AG09309 (cell line): ENCODE data around the gene PAPLN.

Source experiments
- DNase-seq: peaks from one replicate; pipeline ENCODE4 v3.0.0-alpha.2; 2010; ENCODE audit warnings: low read depth
- H3K4me3 ChIP-seq: 2 replicates; pipeline ENCODE4 v1.5.1; 2011; ENCODE audit warnings: mild to moderate bottlenecking, low read depth, low read length, moderate library complexity; ENCODE audit not compliant: control insufficient read depth
- CTCF ChIP-seq: IDR thresholded peaks from 2 replicates; pipeline ENCODE4 v1.5.1; 2011; ENCODE audit warnings: mild to moderate bottlenecking, low read depth, low read length, inconsistent platforms; ENCODE audit not compliant: insufficient read depth, control insufficient read depth; ENCODE audit errors: missing control alignments

Gene PAPLN

GRCh38 chr14:73234586-73235394 is 2.5 kb upstream of the PAPLN start:
- no peak overlapping the region for H3K4me3 ChIP-seq

GRCh38 chr14:73235531-73236155 is 1.7 kb upstream of the PAPLN start:
- no peak overlapping the region for H3K4me3 ChIP-seq
- DNase-seq: no peak
- no peak for TF ChIP-seq CTCF

More at GRCh38 chr14:73234586-73235394, 2.5 kb upstream of the PAPLN start:
- DNase-seq: no peak
- TF ChIP-seq CTCF: no peak

GRCh38 chr14:73236157-73236556 is 1.1 kb upstream of the PAPLN start:
- no peak for TF ChIP-seq CTCF
- H3K4me3 ChIP-seq: no peak overlapping the region
- DNase-seq: no peak

- no peak overlapping the region for H3K4me3 ChIP-seq
- DNase-seq: no peak
Measured at GRCh38 chr14:73236752-73237218, 521 bp upstream of the PAPLN start.

GRCh38 chr14:73237786-73238423 is 599 bp downstream of the PAPLN start:
- no peak for DNase-seq
- no peak for TF ChIP-seq CTCF
- H3K4me3 ChIP-seq: peak overlapping the region; percentile 38

More at GRCh38 chr14:73236752-73237218, 521 bp upstream of the PAPLN start:
- TF ChIP-seq CTCF: no peak

- H3K4me3 ChIP-seq: peak overlapping the region; percentile 38
- no peak for DNase-seq
- no peak for TF ChIP-seq CTCF
Measured at GRCh38 chr14:73238424-73238852, 1.1 kb downstream of the PAPLN start.
